ENCODE data around the gene CFAP299.

DNA sequence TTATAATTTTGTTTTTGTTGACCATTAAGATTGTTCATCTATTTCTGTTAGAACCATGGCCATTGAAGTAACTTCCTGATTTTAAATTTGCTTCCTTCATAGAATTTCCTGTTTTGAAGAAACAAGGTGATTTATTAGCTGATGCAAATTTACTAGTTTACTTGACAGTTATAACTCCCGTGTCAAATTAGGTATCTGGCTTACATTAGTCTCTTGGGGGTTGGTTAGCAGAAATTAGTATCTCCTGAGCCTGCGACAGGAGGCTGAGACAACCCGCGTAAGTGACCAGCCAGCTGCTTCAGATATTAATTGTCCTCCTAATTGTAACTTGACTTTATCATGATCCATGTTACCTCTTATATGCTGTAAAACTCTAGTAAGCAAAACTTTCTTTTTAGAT, 154.3 kb downstream of the CFAP299 start:
- TF ChIP-seq CBX8 (IDR thresholded peaks at IDR 0.05; ENCODE audit: borderline replicate concordance, extremely low read depth, low read depth, low read length, poor library complexity, severe bottlenecking): no peak
- no peak for TF ChIP-seq POLR2A (conservative IDR thresholded peaks at IDR 0.05)
- TF ChIP-seq, protein P1, sequence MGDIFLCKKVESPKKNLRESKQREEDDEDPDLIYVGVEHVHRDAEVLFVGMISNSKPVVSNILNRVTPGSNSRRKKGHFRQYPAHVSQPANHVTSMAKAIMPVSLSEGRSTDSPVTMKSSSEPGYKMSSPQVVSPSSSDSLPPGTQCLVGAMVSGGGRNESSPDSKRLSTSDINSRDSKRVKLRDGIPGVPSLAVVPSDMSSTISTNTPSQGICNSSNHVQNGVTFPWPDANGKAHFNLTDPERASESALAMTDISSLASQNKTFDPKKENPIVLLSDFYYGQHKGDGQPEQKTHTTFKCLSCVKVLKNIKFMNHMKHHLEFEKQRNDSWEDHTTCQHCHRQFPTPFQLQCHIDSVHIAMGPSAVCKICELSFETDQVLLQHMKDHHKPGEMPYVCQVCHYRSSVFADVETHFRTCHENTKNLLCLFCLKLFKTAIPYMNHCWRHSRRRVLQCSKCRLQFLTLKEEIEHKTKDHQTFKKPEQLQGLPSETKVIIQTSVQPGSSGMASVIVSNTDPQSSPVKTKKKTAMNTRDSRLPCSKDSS (IDR thresholded peaks at IDR 0.05; ENCODE audit: low read depth, partially characterized antibody): no peak
- TF ChIP-seq, protein P2, sequence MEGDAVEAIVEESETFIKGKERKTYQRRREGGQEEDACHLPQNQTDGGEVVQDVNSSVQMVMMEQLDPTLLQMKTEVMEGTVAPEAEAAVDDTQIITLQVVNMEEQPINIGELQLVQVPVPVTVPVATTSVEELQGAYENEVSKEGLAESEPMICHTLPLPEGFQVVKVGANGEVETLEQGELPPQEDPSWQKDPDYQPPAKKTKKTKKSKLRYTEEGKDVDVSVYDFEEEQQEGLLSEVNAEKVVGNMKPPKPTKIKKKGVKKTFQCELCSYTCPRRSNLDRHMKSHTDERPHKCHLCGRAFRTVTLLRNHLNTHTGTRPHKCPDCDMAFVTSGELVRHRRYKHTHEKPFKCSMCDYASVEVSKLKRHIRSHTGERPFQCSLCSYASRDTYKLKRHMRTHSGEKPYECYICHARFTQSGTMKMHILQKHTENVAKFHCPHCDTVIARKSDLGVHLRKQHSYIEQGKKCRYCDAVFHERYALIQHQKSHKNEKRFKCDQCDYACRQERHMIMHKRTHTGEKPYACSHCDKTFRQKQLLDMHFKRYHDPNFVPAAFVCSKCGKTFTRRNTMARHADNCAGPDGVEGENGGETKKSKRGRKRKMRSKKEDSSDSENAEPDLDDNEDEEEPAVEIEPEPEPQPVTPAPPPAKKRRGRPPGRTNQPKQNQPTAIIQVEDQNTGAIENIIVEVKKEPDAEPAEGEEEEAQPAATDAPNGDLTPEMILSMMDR (IDR thresholded peaks at IDR 0.05 in 2 of 3, conservative IDR thresholded peaks at IDR 0.05 in 1 of 3; ENCODE audit: insufficient read depth in 2 of 3, low read depth in 1 of 3, low read length in 3 of 3): no peak
- no peak for TF ChIP-seq EZH2 (IDR thresholded peaks at IDR 0.05; ENCODE audit: borderline replicate concordance, low read depth, low read length)
- TF ChIP-seq, protein P3, sequence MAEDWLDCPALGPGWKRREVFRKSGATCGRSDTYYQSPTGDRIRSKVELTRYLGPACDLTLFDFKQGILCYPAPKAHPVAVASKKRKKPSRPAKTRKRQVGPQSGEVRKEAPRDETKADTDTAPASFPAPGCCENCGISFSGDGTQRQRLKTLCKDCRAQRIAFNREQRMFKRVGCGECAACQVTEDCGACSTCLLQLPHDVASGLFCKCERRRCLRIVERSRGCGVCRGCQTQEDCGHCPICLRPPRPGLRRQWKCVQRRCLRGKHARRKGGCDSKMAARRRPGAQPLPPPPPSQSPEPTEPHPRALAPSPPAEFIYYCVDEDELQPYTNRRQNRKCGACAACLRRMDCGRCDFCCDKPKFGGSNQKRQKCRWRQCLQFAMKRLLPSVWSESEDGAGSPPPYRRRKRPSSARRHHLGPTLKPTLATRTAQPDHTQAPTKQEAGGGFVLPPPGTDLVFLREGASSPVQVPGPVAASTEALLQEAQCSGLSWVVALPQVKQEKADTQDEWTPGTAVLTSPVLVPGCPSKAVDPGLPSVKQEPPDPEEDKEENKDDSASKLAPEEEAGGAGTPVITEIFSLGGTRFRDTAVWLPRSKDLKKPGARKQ (CRISPR knock-in tag; IDR thresholded peaks at IDR 0.05): no peak
- TF ChIP-seq, protein P4, sequence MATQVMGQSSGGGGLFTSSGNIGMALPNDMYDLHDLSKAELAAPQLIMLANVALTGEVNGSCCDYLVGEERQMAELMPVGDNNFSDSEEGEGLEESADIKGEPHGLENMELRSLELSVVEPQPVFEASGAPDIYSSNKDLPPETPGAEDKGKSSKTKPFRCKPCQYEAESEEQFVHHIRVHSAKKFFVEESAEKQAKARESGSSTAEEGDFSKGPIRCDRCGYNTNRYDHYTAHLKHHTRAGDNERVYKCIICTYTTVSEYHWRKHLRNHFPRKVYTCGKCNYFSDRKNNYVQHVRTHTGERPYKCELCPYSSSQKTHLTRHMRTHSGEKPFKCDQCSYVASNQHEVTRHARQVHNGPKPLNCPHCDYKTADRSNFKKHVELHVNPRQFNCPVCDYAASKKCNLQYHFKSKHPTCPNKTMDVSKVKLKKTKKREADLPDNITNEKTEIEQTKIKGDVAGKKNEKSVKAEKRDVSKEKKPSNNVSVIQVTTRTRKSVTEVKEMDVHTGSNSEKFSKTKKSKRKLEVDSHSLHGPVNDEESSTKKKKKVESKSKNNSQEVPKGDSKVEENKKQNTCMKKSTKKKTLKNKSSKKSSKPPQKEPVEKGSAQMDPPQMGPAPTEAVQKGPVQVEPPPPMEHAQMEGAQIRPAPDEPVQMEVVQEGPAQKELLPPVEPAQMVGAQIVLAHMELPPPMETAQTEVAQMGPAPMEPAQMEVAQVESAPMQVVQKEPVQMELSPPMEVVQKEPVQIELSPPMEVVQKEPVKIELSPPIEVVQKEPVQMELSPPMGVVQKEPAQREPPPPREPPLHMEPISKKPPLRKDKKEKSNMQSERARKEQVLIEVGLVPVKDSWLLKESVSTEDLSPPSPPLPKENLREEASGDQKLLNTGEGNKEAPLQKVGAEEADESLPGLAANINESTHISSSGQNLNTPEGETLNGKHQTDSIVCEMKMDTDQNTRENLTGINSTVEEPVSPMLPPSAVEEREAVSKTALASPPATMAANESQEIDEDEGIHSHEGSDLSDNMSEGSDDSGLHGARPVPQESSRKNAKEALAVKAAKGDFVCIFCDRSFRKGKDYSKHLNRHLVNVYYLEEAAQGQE (IDR thresholded peaks at IDR 0.05; ENCODE audit: borderline replicate concordance): no peak
- TF ChIP-seq, protein P4 (CRISPR knock-in tag; IDR thresholded peaks at IDR 0.05; ENCODE audit: low read depth): no peak
- TF ChIP-seq KDM1A (IDR thresholded peaks at IDR 0.05): no peak
- TF ChIP-seq ZFP36 (IDR thresholded peaks at IDR 0.05; ENCODE audit: low read depth, low read length, partially characterized antibody): no peak
- TF ChIP-seq, protein P5, sequence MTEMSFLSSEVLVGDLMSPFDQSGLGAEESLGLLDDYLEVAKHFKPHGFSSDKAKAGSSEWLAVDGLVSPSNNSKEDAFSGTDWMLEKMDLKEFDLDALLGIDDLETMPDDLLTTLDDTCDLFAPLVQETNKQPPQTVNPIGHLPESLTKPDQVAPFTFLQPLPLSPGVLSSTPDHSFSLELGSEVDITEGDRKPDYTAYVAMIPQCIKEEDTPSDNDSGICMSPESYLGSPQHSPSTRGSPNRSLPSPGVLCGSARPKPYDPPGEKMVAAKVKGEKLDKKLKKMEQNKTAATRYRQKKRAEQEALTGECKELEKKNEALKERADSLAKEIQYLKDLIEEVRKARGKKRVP (CRISPR knock-in tag; IDR thresholded peaks at IDR 0.05): no peak
- no peak for TF ChIP-seq CHCHD3 (CRISPR knock-in tag; IDR thresholded peaks at IDR 0.05)
- no peak for TF ChIP-seq TEAD2 (tag; IDR thresholded peaks at IDR 0.05)
- no peak for TF ChIP-seq ZFPM2 (CRISPR knock-in tag; IDR thresholded peaks at IDR 0.05)

Measured in K562 (cell line).